ENCODE data around the gene WBP4. TPM values are rescaled to one million over a fixed set of nuclear protein-coding genes. Genes with fewer than 3 reads are reported as not detected.

WBP4 gene
- total and polyA plus RNA-seq, 9 of the 15 experiments (the other 6 are each of a cell fraction or from before 2014, with no cell fraction given), result 5.5 to 12.2 (median 7.9) TPM

DNA sequence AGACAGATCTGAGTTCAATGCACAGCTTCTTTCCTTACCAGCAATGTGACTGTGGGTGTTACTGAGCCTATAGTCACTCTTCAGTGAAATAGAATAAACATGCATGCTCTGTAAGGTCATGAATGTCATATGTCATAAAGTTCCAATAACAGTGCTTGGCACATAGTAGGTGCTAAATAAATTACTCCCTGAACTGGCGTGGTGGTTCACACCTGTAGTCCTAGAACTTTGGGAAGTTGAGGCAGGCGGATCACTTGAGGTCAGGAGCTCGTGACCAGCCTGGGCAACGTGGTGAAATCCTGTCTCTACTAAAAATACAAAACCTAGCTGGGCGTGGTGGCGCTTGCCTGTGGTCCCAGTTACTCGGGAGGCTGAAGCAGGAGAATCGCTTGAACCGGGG lies 13.2 kb downstream of the WBP4 start:
- WGBS (ENCODE audit: insufficient coverage, low coverage, missing lambda C conversion rate), result 86% methylated on average over 9 of the region's 9 CpGs
- peaks cover 58% of the 10 kb centered on the region for H3K36me3 ChIP-seq (ENCODE audit: control insufficient read depth, insufficient read depth, low read length)
- no peak for DNase-seq (ENCODE audit: extremely low read depth in 1 of 4, low spot score in 3 of 4)
- CTCF ChIA-PET (ENCODE audit: low intra/inter-chr PET ratio), result interaction anchor here (0.7 to 0.8 kb wide), 2 partner anchors 147 to 148 kb away, joined by 3 to 4 read pairs; no protein-coding TSS in a partner anchor
- no peaks in the 10 kb centered on the region for H4K20me1 ChIP-seq (replicated peaks; ENCODE audit: control insufficient read depth, insufficient read depth, low read length)
- H3K9me3 ChIP-seq (replicated peaks; ENCODE audit: control insufficient read depth, insufficient read depth, low read depth, low read length), result no peaks in the 10 kb centered on the region
- POLR2A ChIA-PET, result interaction anchor here (1.3 kb wide), 1 partner anchor 238 kb away, joined by 3 read pairs; no protein-coding TSS in a partner anchor
- ATAC-seq, result no peak
- no peak overlapping the region for H3K4me3 ChIP-seq
- no peaks in the 10 kb centered on the region for H3K27me3 ChIP-seq (ENCODE audit: control insufficient read depth in 2 of 2, insufficient read depth in 2 of 2, low read length in 2 of 2)
- no peak overlapping the region for H2AFZ ChIP-seq (ENCODE audit: low read depth, low read length)
- in situ Hi-C loops (cut with MboI) (loop anchor here (25.0 kb wide), 1 partner anchor 287 kb away; the partner anchor contains the start of gene SLC25A15), intact Hi-C loops (cut with micrococcal nuclease) (no loop called here)
- no peak for FAIRE-seq
- no peak overlapping the region for H3K4me2 ChIP-seq (ENCODE audit: insufficient read depth, low read length)
- TF ChIP-seq, protein P1, sequence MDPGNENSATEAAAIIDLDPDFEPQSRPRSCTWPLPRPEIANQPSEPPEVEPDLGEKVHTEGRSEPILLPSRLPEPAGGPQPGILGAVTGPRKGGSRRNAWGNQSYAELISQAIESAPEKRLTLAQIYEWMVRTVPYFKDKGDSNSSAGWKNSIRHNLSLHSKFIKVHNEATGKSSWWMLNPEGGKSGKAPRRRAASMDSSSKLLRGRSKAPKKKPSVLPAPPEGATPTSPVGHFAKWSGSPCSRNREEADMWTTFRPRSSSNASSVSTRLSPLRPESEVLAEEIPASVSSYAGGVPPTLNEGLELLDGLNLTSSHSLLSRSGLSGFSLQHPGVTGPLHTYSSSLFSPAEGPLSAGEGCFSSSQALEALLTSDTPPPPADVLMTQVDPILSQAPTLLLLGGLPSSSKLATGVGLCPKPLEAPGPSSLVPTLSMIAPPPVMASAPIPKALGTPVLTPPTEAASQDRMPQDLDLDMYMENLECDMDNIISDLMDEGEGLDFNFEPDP (CRISPR knock-in tag; IDR thresholded peaks at IDR 0.05), result no peak
- TF ChIP-seq ZKSCAN1 (IDR thresholded peaks at IDR 0.05; ENCODE audit: low read depth, low read length), result peak; percentile 55; the same call in 1 of the 2 replicates
- no peak overlapping the region for H3K27ac ChIP-seq (ENCODE audit: extremely low read depth, low read depth, low read length)
- no peak overlapping the region for H3K9ac ChIP-seq (ENCODE audit: insufficient read depth in 1 of 2, low read depth in 2 of 2, low read length in 2 of 2)
- no TSS peak for BruUV-seq (replicated peaks)
- H3K4me1 ChIP-seq (replicated peaks in 1 of 2; ENCODE audit: control insufficient read depth in 2 of 2, insufficient read depth in 2 of 2, low read length in 2 of 2), result no peaks in the 10 kb centered on the region; a peak in 1 of 5 replicates
- H3K79me2 ChIP-seq (ENCODE audit: control insufficient read depth, insufficient read depth, low read length), result no peaks in the 10 kb centered on the region
- no peaks in the 10 kb centered on the region for H3K9me1 ChIP-seq (ENCODE audit: control insufficient read depth, insufficient read depth, low read length)

DNA sequence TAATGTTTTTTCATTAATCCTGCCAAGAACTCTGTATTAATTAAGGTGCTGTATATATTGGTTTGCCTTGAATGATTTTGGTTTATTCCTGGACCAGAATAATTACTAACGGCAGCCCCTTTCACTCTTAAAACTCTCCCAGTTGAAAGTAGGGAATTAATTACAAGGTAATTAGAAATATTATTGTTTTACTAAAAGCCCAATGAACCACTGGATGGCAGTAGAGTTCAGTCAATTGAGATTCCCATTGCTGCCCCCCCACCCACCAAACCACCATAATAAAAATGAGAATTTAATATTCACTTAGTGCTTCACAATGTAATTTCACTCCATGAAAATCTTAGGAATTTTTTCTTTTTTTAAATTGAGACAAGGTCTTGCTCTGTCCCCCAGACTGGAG lies 13.7 kb downstream of the WBP4 start:
- DNase-seq (ENCODE audit: extremely low read depth in 1 of 4, low spot score in 3 of 4), result peak; percentile 20 to 48 (median 29)
- ChIA-PET CTCF (ENCODE audit: low intra/inter-chr PET ratio) (interaction anchor here (0.7 to 0.8 kb wide), 2 partner anchors 147 to 148 kb away, joined by 3 to 4 read pairs; no protein-coding TSS in a partner anchor), POLR2A (no interaction called here)
- peak; percentile 34; the same call in 1 of the 3 replicates for ATAC-seq
- Histone ChIP-seq H3K9me1 (ENCODE audit: control insufficient read depth, insufficient read depth, low read length) (no peaks in the 10 kb centered on the region), H3K36me3 (ENCODE audit: control insufficient read depth, insufficient read depth, low read length) (peaks cover 56% of the 10 kb centered on the region), H3K9ac (ENCODE audit: insufficient read depth in 1 of 2, low read depth in 2 of 2, low read length in 2 of 2) (no peak overlapping the region), H2AFZ (ENCODE audit: low read depth, low read length) (no peak overlapping the region), H3K79me2 (ENCODE audit: control insufficient read depth, insufficient read depth, low read length) (no peaks in the 10 kb centered on the region), H3K4me2 (ENCODE audit: insufficient read depth, low read length) (no peak overlapping the region), H3K4me3 (no peak overlapping the region), H4K20me1 (replicated peaks; ENCODE audit: control insufficient read depth, insufficient read depth, low read length) (no peaks in the 10 kb centered on the region), H3K27ac (ENCODE audit: extremely low read depth, low read depth, low read length) (no peak overlapping the region), H3K27me3 (ENCODE audit: control insufficient read depth in 2 of 2, insufficient read depth in 2 of 2, low read length in 2 of 2) (no peaks in the 10 kb centered on the region), H3K4me1 (replicated peaks in 1 of 2; ENCODE audit: control insufficient read depth in 2 of 2, insufficient read depth in 2 of 2, low read length in 2 of 2) (no peaks in the 10 kb centered on the region; a peak in 1 of 5 replicates), H3K9me3 (replicated peaks; ENCODE audit: control insufficient read depth, insufficient read depth, low read depth, low read length) (no peaks in the 10 kb centered on the region)
- FAIRE-seq, result peak; percentile 6
- WGBS (ENCODE audit: insufficient coverage, low coverage, missing lambda C conversion rate), result 70% methylated on average over 1 of the region's 1 CpG
- BruUV-seq (replicated peaks), result no TSS peak
- intact Hi-C loops (cut with micrococcal nuclease), result loop anchor here (1.0 to 5.0 kb wide), 2 partner anchors 57 to 147 kb away; partner anchors contain the start of gene KBTBD6
- in situ Hi-C loops (cut with MboI), result no loop called here
- TF ChIP-seq, protein P2, sequence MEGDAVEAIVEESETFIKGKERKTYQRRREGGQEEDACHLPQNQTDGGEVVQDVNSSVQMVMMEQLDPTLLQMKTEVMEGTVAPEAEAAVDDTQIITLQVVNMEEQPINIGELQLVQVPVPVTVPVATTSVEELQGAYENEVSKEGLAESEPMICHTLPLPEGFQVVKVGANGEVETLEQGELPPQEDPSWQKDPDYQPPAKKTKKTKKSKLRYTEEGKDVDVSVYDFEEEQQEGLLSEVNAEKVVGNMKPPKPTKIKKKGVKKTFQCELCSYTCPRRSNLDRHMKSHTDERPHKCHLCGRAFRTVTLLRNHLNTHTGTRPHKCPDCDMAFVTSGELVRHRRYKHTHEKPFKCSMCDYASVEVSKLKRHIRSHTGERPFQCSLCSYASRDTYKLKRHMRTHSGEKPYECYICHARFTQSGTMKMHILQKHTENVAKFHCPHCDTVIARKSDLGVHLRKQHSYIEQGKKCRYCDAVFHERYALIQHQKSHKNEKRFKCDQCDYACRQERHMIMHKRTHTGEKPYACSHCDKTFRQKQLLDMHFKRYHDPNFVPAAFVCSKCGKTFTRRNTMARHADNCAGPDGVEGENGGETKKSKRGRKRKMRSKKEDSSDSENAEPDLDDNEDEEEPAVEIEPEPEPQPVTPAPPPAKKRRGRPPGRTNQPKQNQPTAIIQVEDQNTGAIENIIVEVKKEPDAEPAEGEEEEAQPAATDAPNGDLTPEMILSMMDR (IDR thresholded peaks at IDR 0.05 in 2 of 3, conservative IDR thresholded peaks at IDR 0.05 in 1 of 3; ENCODE audit: insufficient read depth in 2 of 3, low read depth in 1 of 3, low read length in 3 of 3), result peak; percentile 30 to 66 (median 52); a peak in 3 of 6 replicates
- TF ChIP-seq NFATC3 (IDR thresholded peaks at IDR 0.05), result no peak

Measured in K562 (cell line).